ENCODE data around the gene PKIG. TPM values are rescaled to one million over a fixed set of nuclear protein-coding genes. Genes with fewer than 3 reads are reported as not detected.

The PKIG gene
- total and polyA plus RNA-seq, 2 experiments from 2014 or later = 29.7 to 33.2 TPM

DNA sequence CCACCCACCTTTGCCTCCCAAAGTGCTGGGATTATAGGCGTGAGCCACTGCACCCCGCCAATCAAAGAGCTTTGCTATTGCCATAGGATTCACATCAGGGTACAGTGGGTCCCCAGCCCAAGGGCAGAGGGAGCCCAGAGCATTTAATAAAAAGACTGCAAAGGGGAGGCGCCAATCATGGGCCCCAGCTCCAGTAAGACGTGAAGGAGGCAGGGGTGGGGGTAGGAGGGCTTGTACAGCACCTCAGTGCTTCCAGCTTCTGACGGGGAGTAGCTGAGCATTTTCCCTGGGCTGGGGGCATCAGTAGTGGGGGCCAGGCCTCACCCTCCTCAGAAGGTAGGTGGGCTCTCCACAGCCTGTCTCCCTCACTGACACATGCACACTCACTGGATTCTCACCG lies 67.6 kb downstream of the PKIG start:
- Histone ChIP-seq H3K9me2 (ENCODE audit: insufficient read depth) (no peaks in the 10 kb centered on the region), H3K4me2 (no peak overlapping the region; the same call in 1 of the 2 replicates), H3K36me3 (ENCODE audit: insufficient read depth) (no peaks in the 10 kb centered on the region), H3K4me3 (no peak overlapping the region), H2AFZ (no peak overlapping the region), H3K27me3 (ENCODE audit: insufficient read depth) (peaks cover 32% of the 10 kb centered on the region), H3K79me2 (replicated peaks; ENCODE audit: insufficient read depth) (no peaks in the 10 kb centered on the region), H3F3A (replicated peaks; ENCODE audit: low read depth) (peaks cover 6% of the 10 kb centered on the region; the same call in 1 of the 2 replicates), H4K20me1 (replicated peaks; ENCODE audit: insufficient read depth) (no peaks in the 10 kb centered on the region; the same call in 1 of the 2 replicates), H3K27ac (ENCODE audit: low read depth) (no peak overlapping the region), H3K4me1 (ENCODE audit: insufficient read depth) (peaks cover 22% of the 10 kb centered on the region)
- Mint-ChIP-seq H3K4me1 (peaks cover 39% of the 10 kb centered on the region), H3K4me3 (peak overlapping the region; percentile 65; the same call in 2 of the 3 replicates), H3K9me3 (peaks cover 19% of the 10 kb centered on the region), H3K27me3 (ENCODE audit: insufficient read depth, low read depth, poor library complexity) (peaks cover 37% of the 10 kb centered on the region), H3K27ac (no peak overlapping the region), H3K36me3 (ENCODE audit: low read depth) (peaks cover 20% of the 10 kb centered on the region)
- no peak for ATAC-seq
- DNase-seq (ENCODE audit: low spot score) = no peak
- TF ChIP-seq, protein P1, sequence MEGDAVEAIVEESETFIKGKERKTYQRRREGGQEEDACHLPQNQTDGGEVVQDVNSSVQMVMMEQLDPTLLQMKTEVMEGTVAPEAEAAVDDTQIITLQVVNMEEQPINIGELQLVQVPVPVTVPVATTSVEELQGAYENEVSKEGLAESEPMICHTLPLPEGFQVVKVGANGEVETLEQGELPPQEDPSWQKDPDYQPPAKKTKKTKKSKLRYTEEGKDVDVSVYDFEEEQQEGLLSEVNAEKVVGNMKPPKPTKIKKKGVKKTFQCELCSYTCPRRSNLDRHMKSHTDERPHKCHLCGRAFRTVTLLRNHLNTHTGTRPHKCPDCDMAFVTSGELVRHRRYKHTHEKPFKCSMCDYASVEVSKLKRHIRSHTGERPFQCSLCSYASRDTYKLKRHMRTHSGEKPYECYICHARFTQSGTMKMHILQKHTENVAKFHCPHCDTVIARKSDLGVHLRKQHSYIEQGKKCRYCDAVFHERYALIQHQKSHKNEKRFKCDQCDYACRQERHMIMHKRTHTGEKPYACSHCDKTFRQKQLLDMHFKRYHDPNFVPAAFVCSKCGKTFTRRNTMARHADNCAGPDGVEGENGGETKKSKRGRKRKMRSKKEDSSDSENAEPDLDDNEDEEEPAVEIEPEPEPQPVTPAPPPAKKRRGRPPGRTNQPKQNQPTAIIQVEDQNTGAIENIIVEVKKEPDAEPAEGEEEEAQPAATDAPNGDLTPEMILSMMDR (conservative IDR thresholded peaks at IDR 0.05; ENCODE audit: low read depth in 2 of 2) = no peak
- TF ChIP-seq ZNF331 (CRISPR knock-in tag; IDR thresholded peaks at IDR 0.05; ENCODE audit: low read depth) (no peak), CREB1 (CRISPR knock-in tag; IDR thresholded peaks at IDR 0.05; ENCODE audit: low read depth) (no peak), POLR2AphosphoS5 (IDR thresholded peaks at IDR 0.05; ENCODE audit: low read depth) (no peak), NANOG (IDR thresholded peaks at IDR 0.05; ENCODE audit: borderline replicate concordance) (no peak), JUNB (IDR thresholded peaks at IDR 0.05; ENCODE audit: unreplicated experiment) (no peak), STAT1 (IDR thresholded peaks at IDR 0.05; ENCODE audit: unreplicated experiment) (no peak), EZH2 (IDR thresholded peaks at IDR 0.05; ENCODE audit: low read depth, unreplicated experiment) (no peak), ZNF462 (CRISPR knock-in tag; IDR thresholded peaks at IDR 0.05) (no peak), EZH2phosphoT487 (IDR thresholded peaks at IDR 0.05; ENCODE audit: unreplicated experiment) (no peak), ZNF114 (CRISPR knock-in tag; IDR thresholded peaks at IDR 0.05) (no peak)
- TF ChIP-seq, protein P2, sequence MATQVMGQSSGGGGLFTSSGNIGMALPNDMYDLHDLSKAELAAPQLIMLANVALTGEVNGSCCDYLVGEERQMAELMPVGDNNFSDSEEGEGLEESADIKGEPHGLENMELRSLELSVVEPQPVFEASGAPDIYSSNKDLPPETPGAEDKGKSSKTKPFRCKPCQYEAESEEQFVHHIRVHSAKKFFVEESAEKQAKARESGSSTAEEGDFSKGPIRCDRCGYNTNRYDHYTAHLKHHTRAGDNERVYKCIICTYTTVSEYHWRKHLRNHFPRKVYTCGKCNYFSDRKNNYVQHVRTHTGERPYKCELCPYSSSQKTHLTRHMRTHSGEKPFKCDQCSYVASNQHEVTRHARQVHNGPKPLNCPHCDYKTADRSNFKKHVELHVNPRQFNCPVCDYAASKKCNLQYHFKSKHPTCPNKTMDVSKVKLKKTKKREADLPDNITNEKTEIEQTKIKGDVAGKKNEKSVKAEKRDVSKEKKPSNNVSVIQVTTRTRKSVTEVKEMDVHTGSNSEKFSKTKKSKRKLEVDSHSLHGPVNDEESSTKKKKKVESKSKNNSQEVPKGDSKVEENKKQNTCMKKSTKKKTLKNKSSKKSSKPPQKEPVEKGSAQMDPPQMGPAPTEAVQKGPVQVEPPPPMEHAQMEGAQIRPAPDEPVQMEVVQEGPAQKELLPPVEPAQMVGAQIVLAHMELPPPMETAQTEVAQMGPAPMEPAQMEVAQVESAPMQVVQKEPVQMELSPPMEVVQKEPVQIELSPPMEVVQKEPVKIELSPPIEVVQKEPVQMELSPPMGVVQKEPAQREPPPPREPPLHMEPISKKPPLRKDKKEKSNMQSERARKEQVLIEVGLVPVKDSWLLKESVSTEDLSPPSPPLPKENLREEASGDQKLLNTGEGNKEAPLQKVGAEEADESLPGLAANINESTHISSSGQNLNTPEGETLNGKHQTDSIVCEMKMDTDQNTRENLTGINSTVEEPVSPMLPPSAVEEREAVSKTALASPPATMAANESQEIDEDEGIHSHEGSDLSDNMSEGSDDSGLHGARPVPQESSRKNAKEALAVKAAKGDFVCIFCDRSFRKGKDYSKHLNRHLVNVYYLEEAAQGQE (IDR thresholded peaks at IDR 0.05; ENCODE audit: unreplicated experiment) = no peak
- TF ChIP-seq, protein P3, sequence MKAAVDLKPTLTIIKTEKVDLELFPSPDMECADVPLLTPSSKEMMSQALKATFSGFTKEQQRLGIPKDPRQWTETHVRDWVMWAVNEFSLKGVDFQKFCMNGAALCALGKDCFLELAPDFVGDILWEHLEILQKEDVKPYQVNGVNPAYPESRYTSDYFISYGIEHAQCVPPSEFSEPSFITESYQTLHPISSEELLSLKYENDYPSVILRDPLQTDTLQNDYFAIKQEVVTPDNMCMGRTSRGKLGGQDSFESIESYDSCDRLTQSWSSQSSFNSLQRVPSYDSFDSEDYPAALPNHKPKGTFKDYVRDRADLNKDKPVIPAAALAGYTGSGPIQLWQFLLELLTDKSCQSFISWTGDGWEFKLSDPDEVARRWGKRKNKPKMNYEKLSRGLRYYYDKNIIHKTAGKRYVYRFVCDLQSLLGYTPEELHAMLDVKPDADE (IDR thresholded peaks at IDR 0.05) = no peak

Data from GM23338 (cell line).